ENCODE results near the gene TAMM41.

Gene TAMM41

DNA sequence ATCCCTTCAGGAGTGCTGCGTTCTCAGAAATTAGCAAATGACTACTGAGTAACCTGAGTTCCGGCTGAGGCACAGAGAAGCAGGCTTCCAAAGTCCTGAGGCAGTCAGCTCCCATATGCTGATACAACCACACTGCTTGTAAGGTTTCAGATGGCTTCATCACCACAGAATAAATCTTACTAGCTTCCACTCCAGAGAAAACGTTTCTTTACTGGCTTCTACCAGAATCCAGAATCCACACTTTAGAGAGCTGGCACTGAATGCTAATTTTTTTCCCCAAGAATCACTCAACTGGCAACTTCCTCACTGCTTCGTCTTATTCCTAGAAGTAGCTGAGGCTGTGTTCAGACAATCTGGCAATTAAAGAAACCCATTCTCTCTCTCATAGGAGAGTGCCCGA lies 21.4 kb downstream of the TAMM41 start:
- Histone ChIP-seq H3K36me3 (ENCODE audit: insufficient read depth, low read length) (peaks cover 80% of the 10 kb centered on the region), H2AFZ (ENCODE audit: low read length) (no peak overlapping the region)

DNA sequence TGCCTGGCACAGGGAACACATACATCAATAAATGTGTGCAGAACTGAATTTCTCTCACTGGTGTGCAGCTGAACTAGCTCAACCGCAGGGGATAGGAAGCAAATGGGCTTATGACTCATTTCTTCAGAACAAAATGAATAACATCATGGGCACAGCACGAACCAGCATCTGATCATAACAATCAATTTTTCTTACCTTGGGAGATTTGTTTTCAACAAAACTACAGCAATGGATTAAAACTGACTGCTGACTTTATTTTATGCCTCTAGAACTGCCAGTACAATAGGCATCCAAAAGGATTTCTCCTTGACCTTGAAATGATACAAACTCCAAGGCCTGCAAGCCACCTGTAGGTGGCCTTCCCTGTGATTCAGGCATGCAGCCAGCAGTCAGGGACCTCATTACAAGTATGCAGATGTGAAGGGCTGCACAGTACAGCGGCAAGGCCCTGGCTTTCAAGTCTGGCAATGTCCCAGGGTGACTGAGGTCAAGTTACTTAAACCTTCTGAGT lies 26.1 kb downstream of the TAMM41 start:
- Histone ChIP-seq H4K20me1 (ENCODE audit: insufficient read depth, low read length) (no peaks in the 10 kb centered on the region), H3K36me3 (ENCODE audit: insufficient read depth, low read length) (peaks cover 59% of the 10 kb centered on the region), H3K4me3 (ENCODE audit: low read depth, low read length, poor library complexity, severe bottlenecking) (no peak overlapping the region), H3F3A (ENCODE audit: insufficient read depth, low read length) (no peaks in the 10 kb centered on the region), H3K27ac (ENCODE audit: low read depth, low read length, poor library complexity, severe bottlenecking) (no peak overlapping the region), H3K9me2 (ENCODE audit: low read depth, low read length) (no peaks in the 10 kb centered on the region), H2AFZ (ENCODE audit: low read length) (no peak overlapping the region), H3K9me3 (ENCODE audit: low read length) (no peaks in the 10 kb centered on the region), H3K79me2 (ENCODE audit: insufficient read depth, low read length) (no peaks in the 10 kb centered on the region), H3K4me1 (ENCODE audit: insufficient read depth, low read length, severe bottlenecking) (no peaks in the 10 kb centered on the region), H3K9ac (ENCODE audit: low read length) (no peak overlapping the region), H3K27me3 (ENCODE audit: insufficient read depth, low read length) (no peaks in the 10 kb centered on the region), H3K4me2 (ENCODE audit: low read length) (no peak overlapping the region)
- TF ChIP-seq, protein P1, sequence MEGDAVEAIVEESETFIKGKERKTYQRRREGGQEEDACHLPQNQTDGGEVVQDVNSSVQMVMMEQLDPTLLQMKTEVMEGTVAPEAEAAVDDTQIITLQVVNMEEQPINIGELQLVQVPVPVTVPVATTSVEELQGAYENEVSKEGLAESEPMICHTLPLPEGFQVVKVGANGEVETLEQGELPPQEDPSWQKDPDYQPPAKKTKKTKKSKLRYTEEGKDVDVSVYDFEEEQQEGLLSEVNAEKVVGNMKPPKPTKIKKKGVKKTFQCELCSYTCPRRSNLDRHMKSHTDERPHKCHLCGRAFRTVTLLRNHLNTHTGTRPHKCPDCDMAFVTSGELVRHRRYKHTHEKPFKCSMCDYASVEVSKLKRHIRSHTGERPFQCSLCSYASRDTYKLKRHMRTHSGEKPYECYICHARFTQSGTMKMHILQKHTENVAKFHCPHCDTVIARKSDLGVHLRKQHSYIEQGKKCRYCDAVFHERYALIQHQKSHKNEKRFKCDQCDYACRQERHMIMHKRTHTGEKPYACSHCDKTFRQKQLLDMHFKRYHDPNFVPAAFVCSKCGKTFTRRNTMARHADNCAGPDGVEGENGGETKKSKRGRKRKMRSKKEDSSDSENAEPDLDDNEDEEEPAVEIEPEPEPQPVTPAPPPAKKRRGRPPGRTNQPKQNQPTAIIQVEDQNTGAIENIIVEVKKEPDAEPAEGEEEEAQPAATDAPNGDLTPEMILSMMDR (IDR thresholded peaks at IDR 0.05; ENCODE audit: low read length), result no peak
- no peak for TF ChIP-seq EZH2 (IDR thresholded peaks at IDR 0.05; ENCODE audit: borderline replicate concordance, low read length)

More for the DNA sequence above, 21.4 kb downstream of the TAMM41 start:
- Histone ChIP-seq H3F3A (ENCODE audit: insufficient read depth, low read length) (no peaks in the 10 kb centered on the region), H3K27me3 (ENCODE audit: insufficient read depth, low read length) (no peaks in the 10 kb centered on the region), H4K20me1 (ENCODE audit: insufficient read depth, low read length) (no peaks in the 10 kb centered on the region), H3K9ac (ENCODE audit: low read length) (no peak overlapping the region), H3K79me2 (ENCODE audit: insufficient read depth, low read length) (no peaks in the 10 kb centered on the region), H3K9me3 (ENCODE audit: low read length) (no peaks in the 10 kb centered on the region), H3K27ac (ENCODE audit: low read depth, low read length, poor library complexity, severe bottlenecking) (no peak overlapping the region), H3K4me2 (ENCODE audit: low read length) (no peak overlapping the region), H3K9me2 (ENCODE audit: low read depth, low read length) (no peaks in the 10 kb centered on the region), H3K4me3 (ENCODE audit: low read depth, low read length, poor library complexity, severe bottlenecking) (no peak overlapping the region), H3K4me1 (ENCODE audit: insufficient read depth, low read length, severe bottlenecking) (no peaks in the 10 kb centered on the region)
- TF ChIP-seq, protein P1 (IDR thresholded peaks at IDR 0.05; ENCODE audit: low read length), result no peak
- TF ChIP-seq EZH2 (IDR thresholded peaks at IDR 0.05; ENCODE audit: borderline replicate concordance, low read length), result no peak

DNA sequence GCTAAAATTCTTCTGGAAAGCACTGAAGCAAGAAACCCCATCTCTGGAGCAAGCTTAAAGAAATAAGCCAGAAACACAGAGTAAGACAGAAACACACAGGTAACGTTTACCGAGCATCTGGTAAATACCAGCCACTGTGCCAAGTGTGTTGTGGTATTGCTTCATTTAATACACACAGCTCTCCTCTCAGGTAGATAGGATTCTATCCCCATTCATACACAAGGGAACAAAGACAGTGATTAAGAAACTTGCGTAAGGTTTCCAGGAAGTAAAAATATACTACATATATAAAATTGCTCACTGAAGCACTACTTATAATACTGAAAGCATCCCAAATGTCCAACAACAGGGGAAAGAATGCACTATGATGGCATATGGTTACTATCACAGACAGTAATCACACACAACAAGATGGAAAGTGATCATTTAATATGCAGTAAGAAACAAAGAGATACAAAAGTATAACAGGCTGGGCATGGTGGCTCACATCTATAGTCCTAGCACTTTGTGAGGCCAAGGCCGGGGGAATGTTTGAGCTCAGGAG lies 27.5 kb downstream of the TAMM41 start:
- H3K4me2 ChIP-seq (ENCODE audit: low read length), result no peak overlapping the region
- no peaks in the 10 kb centered on the region for H4K20me1 ChIP-seq (ENCODE audit: insufficient read depth, low read length)
- no peak for TF ChIP-seq EZH2 (IDR thresholded peaks at IDR 0.05; ENCODE audit: borderline replicate concordance, low read length)
- TF ChIP-seq, protein P1 (IDR thresholded peaks at IDR 0.05; ENCODE audit: low read length), result no peak
- no peaks in the 10 kb centered on the region for H3K4me1 ChIP-seq (ENCODE audit: insufficient read depth, low read length, severe bottlenecking)
- H3K9me3 ChIP-seq (ENCODE audit: low read length), result no peaks in the 10 kb centered on the region
- H3K4me3 ChIP-seq (ENCODE audit: low read depth, low read length, poor library complexity, severe bottlenecking), result no peak overlapping the region
- no peak overlapping the region for H2AFZ ChIP-seq (ENCODE audit: low read length)
- no peaks in the 10 kb centered on the region for H3K9me2 ChIP-seq (ENCODE audit: low read depth, low read length)
- H3K9ac ChIP-seq (ENCODE audit: low read length), result no peak overlapping the region
- H3K79me2 ChIP-seq (ENCODE audit: insufficient read depth, low read length), result no peaks in the 10 kb centered on the region
- H3F3A ChIP-seq (ENCODE audit: insufficient read depth, low read length), result no peaks in the 10 kb centered on the region
- H3K36me3 ChIP-seq (ENCODE audit: insufficient read depth, low read length), result peaks cover 48% of the 10 kb centered on the region
- no peaks in the 10 kb centered on the region for H3K27me3 ChIP-seq (ENCODE audit: insufficient read depth, low read length)
- no peak overlapping the region for H3K27ac ChIP-seq (ENCODE audit: low read depth, low read length, poor library complexity, severe bottlenecking)

Data from OCI-LY1 (cell line).